Measurements from ENCODE around the gene SNAPC4.
"Not testable (repeated sequence)": the region's sequence is repeated elsewhere in the genome, so short reads cannot be mapped to it uniquely, and the experiment has no call there.

The SNAPC4 gene

DNA sequence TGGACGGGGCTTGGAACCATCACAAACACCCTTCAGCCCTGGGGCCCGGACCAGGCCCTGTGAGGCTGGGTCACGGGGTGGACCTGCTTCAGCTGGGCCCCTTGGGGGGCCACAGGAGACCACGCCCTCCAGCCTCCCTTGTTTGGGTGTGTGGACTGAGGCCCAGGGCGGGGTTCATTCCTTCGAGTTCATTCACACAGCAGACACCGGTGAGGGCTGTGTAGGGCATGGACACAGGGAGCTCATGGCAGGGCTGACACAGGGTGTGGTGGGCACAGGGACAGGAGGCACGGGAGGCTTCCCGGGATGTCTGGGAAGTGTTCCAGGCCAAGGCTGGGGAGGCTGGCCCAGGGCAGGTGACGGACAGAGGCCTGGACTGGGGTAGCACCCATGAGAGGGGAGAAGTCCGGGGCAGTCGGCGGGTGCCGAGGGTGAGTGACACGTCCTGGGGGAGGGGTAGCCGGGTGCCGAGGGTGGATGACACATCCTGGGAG, 45.3 kb downstream of the SNAPC4 start:
- DNase-seq (ENCODE audit: low spot score): no peak

DNA sequence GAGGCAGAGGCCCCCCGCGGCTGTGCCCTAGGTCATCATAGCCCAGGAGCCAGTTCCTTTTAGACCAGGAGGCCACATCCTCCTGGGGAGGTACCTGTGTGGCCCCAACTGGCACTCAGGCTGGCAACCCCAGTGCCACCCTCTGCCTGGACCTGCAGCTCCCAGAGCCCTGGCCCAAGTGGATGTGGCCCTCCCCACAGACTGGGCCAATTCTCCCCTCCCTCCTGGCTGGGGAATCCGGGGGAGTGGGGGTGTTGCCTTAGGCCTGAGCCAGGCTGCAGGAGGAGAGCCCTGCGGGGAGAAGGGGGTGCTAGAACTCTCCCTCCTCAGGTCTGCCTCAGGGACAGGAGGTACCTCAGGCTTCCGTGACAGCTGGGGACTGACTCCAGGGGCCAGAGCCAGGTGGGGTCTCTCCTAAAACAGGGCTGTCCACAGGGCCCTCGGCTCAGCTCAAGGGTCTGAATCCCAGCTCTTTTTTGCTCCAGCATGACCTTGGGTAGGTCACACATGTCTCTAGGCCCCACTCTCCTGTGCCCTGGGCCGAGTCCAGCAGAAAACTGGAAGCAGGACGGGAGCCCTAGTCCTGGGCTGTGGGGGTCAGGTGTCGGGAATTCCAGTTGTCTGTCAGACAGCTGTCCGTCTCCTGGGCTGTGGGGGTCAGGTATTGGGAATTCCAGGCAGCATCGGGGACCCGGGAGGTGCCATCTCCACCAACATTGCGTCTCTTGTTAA, 46.0 kb downstream of the SNAPC4 start:
- DNase-seq (ENCODE audit: low spot score): no peak

DNA sequence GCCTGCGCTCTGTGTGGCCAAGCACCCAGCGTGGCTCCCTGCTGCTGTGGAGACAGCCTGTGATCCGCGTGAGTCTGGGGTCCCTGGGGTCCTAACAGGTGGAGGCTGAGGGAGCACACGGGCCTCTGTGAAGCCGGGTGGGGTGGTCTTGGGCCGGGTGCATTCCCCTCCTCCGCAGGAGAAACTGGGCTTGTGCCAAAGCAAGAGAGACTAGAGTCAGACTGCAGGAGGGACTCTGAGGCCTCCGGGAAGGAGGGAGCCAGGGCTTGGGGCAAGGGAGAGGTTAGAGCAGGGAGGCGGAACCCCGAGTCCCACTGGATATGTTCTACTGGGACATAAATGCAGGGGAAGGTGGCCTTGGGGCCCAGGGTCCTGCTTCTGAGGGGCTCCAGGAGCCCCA, 46.9 kb downstream of the SNAPC4 start:
- DNase-seq (ENCODE audit: low spot score): no peak

DNA sequence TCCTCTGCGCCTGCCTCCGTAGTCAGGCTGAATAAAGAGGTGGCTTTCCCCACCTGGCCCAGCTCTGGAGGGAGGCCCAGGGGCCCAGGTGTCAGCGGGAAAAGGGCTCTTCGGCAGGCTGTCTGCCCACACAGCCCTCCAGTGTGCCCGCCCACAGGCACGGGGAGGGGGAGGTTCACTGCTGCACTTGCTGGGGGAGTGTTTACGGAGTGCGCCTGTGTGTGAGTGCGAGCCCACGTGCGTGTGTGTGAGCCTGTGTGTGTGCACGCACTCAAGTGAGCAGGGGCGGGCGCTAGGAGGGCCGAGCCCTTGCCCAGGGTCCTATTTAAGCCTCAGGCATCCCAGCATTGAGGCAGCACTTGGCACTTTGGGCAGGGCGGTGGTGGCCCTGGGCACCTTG, 47.3 kb downstream of the SNAPC4 start:
- no peak for DNase-seq (ENCODE audit: low spot score)

DNA sequence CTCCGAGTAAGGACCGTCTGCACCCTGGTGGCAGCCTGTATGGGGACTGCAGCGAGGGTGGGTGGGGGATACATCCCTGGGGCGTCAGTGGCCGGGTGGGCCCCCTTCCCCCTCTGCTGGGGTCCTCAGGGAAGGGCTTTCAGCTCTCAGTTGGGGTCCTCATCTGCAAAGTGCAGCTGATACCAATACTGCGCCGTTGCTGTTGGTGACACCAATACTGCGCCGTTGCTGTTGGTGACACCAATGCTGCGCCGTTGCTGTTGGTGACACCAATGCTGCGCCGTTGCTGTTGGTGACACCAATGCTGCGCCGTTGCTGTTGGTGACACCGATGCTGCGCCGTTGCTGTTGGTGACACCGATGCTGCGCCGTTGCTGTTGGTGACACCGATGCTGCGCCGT, 48.1 kb downstream of the SNAPC4 start:
- not testable (repeated sequence) for DNase-seq (ENCODE audit: low spot score)

DNA sequence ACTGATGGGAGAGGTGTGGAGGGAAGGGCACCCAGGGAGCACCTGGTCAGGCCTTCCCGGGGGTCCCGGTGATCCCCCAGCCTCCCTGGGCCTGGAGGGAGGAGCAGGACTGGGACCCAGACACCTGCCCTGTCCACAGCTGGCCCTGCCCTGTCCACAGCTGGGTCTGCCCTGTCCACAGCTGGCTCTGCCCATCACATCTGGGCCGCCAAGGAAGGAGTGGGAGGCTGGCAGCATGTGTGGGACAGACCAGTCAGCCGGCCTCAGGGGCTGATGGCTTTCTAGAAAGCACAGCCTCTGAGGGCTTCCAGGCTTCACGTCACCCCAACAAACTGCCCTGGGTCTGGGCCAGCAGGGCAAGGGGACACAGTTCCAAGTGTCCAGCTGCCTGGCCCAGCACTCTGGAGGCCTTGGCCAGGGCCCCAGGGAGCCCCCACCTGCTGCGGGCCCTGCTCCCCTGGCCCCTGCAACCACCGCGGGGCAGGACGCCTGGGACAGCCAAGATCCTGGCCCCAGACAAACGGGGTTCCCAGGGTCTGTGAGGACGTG, 48.6 kb downstream of the SNAPC4 start:
- no peak for DNase-seq (ENCODE audit: low spot score)
